Measurements from ENCODE around the gene NR2F1-AS1. TPM values are rescaled to one million over a fixed set of nuclear protein-coding genes. Genes with fewer than 3 reads are reported as not detected.

NR2F1-AS1 gene
- total and polyA plus RNA-seq, 3 experiments from 2014 or later = not detected

- ChIA-PET CTCF (interaction anchor here (0.7 to 1.0 kb wide), 2 partner anchors 10 to 17 kb away, joined by 3 to 4 read pairs; no protein-coding TSS in a partner anchor), POLR2A (no interaction called here)
- Mint-ChIP-seq H3K27me3 (peaks cover 36% of the 10 kb centered on the region in 2 donors), H3K4me3 (peak overlapping the region in 1 of 7 donors; percentile 0), H3K27ac (peak overlapping the region in 1 of 8 donors; percentile 39), H3K4me1 (peaks cover 2 to 5% (median 4%) of the 10 kb centered on the region in 3 donors), H3K9me3 (peaks cover 0 to 6% (median 5%) of the 10 kb centered on the region in 5 donors), H3K36me3 (no peaks in the 10 kb centered on the region)
- Histone ChIP-seq H3K4me1 (ENCODE audit: insufficient read depth, low read length) (peaks cover under 1% of the 10 kb centered on the region), H3K4me3 (ENCODE audit: low read length) (no peak overlapping the region), H3K9me3 (ENCODE audit: low read length) (no peaks in the 10 kb centered on the region), H3K27me3 (ENCODE audit: insufficient read depth, low read length, poor library complexity, severe bottlenecking) (peaks cover 97% of the 10 kb centered on the region), H3K27ac (ENCODE audit: low read depth, low read length) (no peak overlapping the region), H3K36me3 (ENCODE audit: insufficient read depth, low read length) (no peaks in the 10 kb centered on the region)
- DNase-seq = no peak
These were observed 20.8 kb upstream of the NR2F1-AS1 start for GRCh38 chr5:93601802-93602155.

- H3K9me3 Mint-ChIP-seq = peaks cover 0 to 6% (median 5%) of the 10 kb centered on the region in 5 donors
- ChIA-PET POLR2A (no interaction called here), CTCF (interaction anchor here (0.7 to 1.0 kb wide), 2 partner anchors 10 to 17 kb away, joined by 3 to 4 read pairs; no protein-coding TSS in a partner anchor)
- H3K27me3 ChIP-seq (ENCODE audit: insufficient read depth, low read length, poor library complexity, severe bottlenecking) = peaks cover 97% of the 10 kb centered on the region
- H3K9me3 ChIP-seq (ENCODE audit: low read length) = no peaks in the 10 kb centered on the region
- peaks cover 6% of the 10 kb centered on the region for H3K4me1 ChIP-seq (ENCODE audit: insufficient read depth, low read length)
- H3K36me3 ChIP-seq (ENCODE audit: insufficient read depth, low read length) = no peaks in the 10 kb centered on the region
- DNase-seq = no peak
- H3K27ac Mint-ChIP-seq = no peak overlapping the region
- peaks cover 2 to 5% (median 4%) of the 10 kb centered on the region in 3 donors for H3K4me1 Mint-ChIP-seq
- no peak overlapping the region for H3K27ac ChIP-seq (ENCODE audit: low read depth, low read length)
- H3K4me3 ChIP-seq (ENCODE audit: low read length) = no peak overlapping the region
- peaks cover 36% of the 10 kb centered on the region in 2 donors for H3K27me3 Mint-ChIP-seq
- H3K4me3 Mint-ChIP-seq = peak overlapping the region in 1 of 7 donors; percentile 0
- H3K36me3 Mint-ChIP-seq = no peaks in the 10 kb centered on the region
These were observed 20.2 kb upstream of the NR2F1-AS1 start for GRCh38 chr5:93601071-93601801.

- Histone ChIP-seq H3K27ac (ENCODE audit: low read depth, low read length) (no peak overlapping the region), H3K27me3 (ENCODE audit: insufficient read depth, low read length, poor library complexity, severe bottlenecking) (peaks cover 97% of the 10 kb centered on the region), H3K36me3 (ENCODE audit: insufficient read depth, low read length) (no peaks in the 10 kb centered on the region), H3K4me1 (ENCODE audit: insufficient read depth, low read length) (peaks cover 6% of the 10 kb centered on the region), H3K9me3 (ENCODE audit: low read length) (no peaks in the 10 kb centered on the region), H3K4me3 (ENCODE audit: low read length) (no peak overlapping the region)
- DNase-seq = no peak
- Mint-ChIP-seq H3K27me3 (peaks cover 36 to 37% of the 10 kb centered on the region in 2 donors), H3K4me1 (peaks cover 2 to 12% (median 10%) of the 10 kb centered on the region in 3 donors), H3K9me3 (peaks cover 4 to 9% (median 8%) of the 10 kb centered on the region in 5 donors), H3K36me3 (no peaks in the 10 kb centered on the region), H3K27ac (no peak overlapping the region), H3K4me3 (no peak overlapping the region)
- ChIA-PET CTCF (no interaction called here), POLR2A (no interaction called here)
These were observed 19.5 kb upstream of the NR2F1-AS1 start for GRCh38 chr5:93600409-93601070.

GRCh38 chr5:93599399-93600120 lies 18.5 kb upstream of the NR2F1-AS1 start:
- Mint-ChIP-seq H3K9me3 (peaks cover 4 to 14% (median 11%) of the 10 kb centered on the region in 5 donors), H3K4me1 (peaks cover 6 to 17% (median 15%) of the 10 kb centered on the region in 3 donors), H3K4me3 (no peak overlapping the region), H3K27me3 (peaks cover 36 to 37% of the 10 kb centered on the region in 2 donors), H3K27ac (no peak overlapping the region), H3K36me3 (no peaks in the 10 kb centered on the region)
- ChIA-PET CTCF (interaction anchor here (0.8 to 1.5 kb wide), 2 partner anchors 8 to 28 kb away, joined by 3 read pairs; no protein-coding TSS in a partner anchor), POLR2A (no interaction called here)
- Histone ChIP-seq H3K4me1 (ENCODE audit: insufficient read depth, low read length) (peaks cover 6% of the 10 kb centered on the region), H3K36me3 (ENCODE audit: insufficient read depth, low read length) (no peaks in the 10 kb centered on the region), H3K4me3 (ENCODE audit: low read length) (no peak overlapping the region), H3K27me3 (ENCODE audit: insufficient read depth, low read length, poor library complexity, severe bottlenecking) (peaks cover 96% of the 10 kb centered on the region), H3K27ac (ENCODE audit: low read depth, low read length) (no peak overlapping the region), H3K9me3 (ENCODE audit: low read length) (no peaks in the 10 kb centered on the region)
- no peak for DNase-seq

DNA sequence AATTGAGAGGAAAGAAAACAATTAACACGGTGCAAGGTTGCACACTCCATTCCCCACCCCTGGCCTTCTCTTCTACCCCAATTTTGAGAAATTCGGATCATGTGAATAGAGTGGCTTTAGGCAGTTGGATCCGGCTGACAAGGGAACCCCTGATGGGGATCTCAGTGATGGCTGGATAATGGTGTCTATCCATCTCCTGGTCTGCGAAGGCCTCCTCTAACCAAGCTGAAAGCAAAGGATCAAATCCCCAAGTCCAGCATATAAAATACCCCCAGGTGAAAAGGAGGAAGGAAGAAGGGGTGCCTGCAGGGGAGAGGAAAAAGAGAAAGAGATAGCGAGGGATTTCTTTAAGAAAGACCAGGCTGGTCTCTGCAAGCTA lies 18.0 kb upstream of the NR2F1-AS1 start:
- Histone ChIP-seq H3K27me3 (ENCODE audit: insufficient read depth, low read length, poor library complexity, severe bottlenecking) (peaks cover 94% of the 10 kb centered on the region), H3K4me3 (ENCODE audit: low read length) (no peak overlapping the region), H3K9me3 (ENCODE audit: low read length) (no peaks in the 10 kb centered on the region), H3K36me3 (ENCODE audit: insufficient read depth, low read length) (no peaks in the 10 kb centered on the region), H3K4me1 (ENCODE audit: insufficient read depth, low read length) (peaks cover 6% of the 10 kb centered on the region), H3K27ac (ENCODE audit: low read depth, low read length) (no peak overlapping the region)
- CTCF ChIA-PET = interaction anchor here (0.8 to 1.5 kb wide), 2 partner anchors 9 to 27 kb away, joined by 3 read pairs; no protein-coding TSS in a partner anchor
- peaks cover 6 to 17% (median 17%) of the 10 kb centered on the region in 3 donors for H3K4me1 Mint-ChIP-seq
- H3K36me3 Mint-ChIP-seq = peaks cover 0 to 1% (median 0%) of the 10 kb centered on the region in 3 donors
- POLR2A ChIA-PET = no interaction called here
- H3K27me3 Mint-ChIP-seq = peaks cover 39 to 42% of the 10 kb centered on the region in 2 donors
- peaks cover 4 to 17% (median 13%) of the 10 kb centered on the region in 5 donors for H3K9me3 Mint-ChIP-seq
- no peak overlapping the region for H3K27ac Mint-ChIP-seq
- no peak overlapping the region for H3K4me3 Mint-ChIP-seq
- DNase-seq = no peak

DNA sequence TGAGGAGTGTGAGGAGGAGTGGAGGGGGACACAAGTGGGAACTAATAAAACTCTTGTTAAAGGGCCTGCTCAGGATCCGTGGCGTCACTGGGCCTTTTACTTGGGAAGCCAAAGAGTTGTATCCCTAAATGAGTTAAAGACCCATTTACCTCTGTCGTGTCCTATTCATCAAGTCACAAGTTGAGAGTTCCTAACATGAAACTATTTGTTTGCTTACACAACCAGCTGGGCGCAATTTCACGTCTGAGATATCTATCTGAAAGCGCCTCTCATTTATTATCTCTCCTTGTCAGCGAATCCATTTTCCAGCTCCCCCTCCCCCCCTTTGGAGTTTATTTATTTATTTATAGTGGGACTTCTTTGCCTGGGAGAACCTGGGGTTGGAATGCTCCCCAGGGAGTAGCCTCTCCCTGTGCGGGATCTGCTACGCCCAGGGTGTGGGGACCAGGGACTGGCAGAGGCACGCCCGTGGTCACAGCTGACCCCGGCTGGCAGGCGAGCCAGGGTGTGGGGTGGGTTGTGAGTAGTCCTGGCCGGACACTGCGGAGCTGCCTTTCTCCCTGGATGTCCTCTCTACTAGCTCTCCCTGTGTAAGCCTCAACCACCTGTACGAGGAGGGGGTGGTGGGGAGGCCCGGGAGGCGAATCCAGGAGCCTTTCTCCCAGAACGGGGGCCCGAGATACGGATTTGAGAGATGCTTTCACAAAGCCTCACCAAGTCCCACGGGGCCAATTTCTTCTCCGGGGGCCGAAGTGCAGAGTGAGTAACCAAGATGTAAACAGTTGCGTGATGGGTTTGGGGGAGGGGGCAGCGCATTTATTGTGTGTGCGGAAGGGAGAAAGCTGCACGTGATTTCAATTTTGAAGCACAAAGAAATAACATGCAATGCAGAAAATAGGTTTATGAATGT lies 17.3 kb upstream of the NR2F1-AS1 start:
- ChIA-PET POLR2A (no interaction called here), CTCF (interaction anchor here (0.8 to 1.9 kb wide), 3 partner anchors 9 to 26 kb away, joined by 3 to 6 read pairs (median 3); no protein-coding TSS in a partner anchor)
- no peaks in the 10 kb centered on the region for H3K36me3 ChIP-seq (ENCODE audit: insufficient read depth, low read length)
- peaks cover 5 to 13% (median 12%) of the 10 kb centered on the region in 3 donors for H3K4me1 Mint-ChIP-seq
- peaks cover 42 to 48% of the 10 kb centered on the region in 2 donors for H3K27me3 Mint-ChIP-seq
- no peak overlapping the region for H3K4me3 ChIP-seq (ENCODE audit: low read length)
- H3K4me3 Mint-ChIP-seq = no peak overlapping the region
- H3K36me3 Mint-ChIP-seq = peaks cover 0 to 4% (median 0%) of the 10 kb centered on the region in 3 donors
- H3K27me3 ChIP-seq (ENCODE audit: insufficient read depth, low read length, poor library complexity, severe bottlenecking) = peaks cover 93% of the 10 kb centered on the region
- H3K27ac Mint-ChIP-seq = no peak overlapping the region
- H3K9me3 Mint-ChIP-seq = peaks cover 4 to 15% (median 12%) of the 10 kb centered on the region in 5 donors
- DNase-seq = no peak
- no peak overlapping the region for H3K27ac ChIP-seq (ENCODE audit: low read depth, low read length)
- no peaks in the 10 kb centered on the region for H3K9me3 ChIP-seq (ENCODE audit: low read length)
- peaks cover 6% of the 10 kb centered on the region for H3K4me1 ChIP-seq (ENCODE audit: insufficient read depth, low read length)
